ENCODE data around the gene FMOD.

The FMOD gene

GRCh38 chr1:203351037-203351625 lies at the start of gene FMOD:
Gene FMOD, minus strand, starts transcription at chr1:203351122. Its CDS starts 2,852 bp downstream, at chr1:203348270.
- FAIRE-seq (no peak), DNase-seq (ENCODE audit: insufficient read length, low spot score) (no peak)

GRCh38 chr1:203396595-203397194 lies 45.8 kb upstream of the FMOD start:
- DNase-seq (ENCODE audit: insufficient read length, low spot score) = no peak
- FAIRE-seq = no peak

GRCh38 chr1:203395751-203396150 lies 44.8 kb upstream of the FMOD start:
- no peak for FAIRE-seq
- no peak for DNase-seq (ENCODE audit: insufficient read length, low spot score)

DNA sequence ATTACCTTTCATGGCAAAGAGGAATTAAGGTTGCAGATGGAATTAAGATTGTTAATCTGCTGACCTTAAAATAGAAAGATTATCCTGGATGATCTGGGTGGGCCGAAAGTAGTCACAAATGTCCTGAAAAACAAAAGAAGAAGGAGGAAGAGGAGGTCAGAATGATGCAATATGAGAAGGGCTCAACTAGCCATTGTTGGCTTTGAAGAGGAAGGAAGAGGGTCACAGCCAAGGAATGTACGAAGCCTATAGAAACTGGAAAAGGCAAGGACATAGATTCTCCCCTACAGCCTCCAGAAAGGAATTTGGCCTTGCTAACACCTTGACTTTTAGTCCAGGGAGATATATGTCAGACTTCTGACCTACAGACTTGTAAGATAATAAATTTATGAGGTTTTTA lies 39.4 kb upstream of the FMOD start:
- FAIRE-seq (no peak), DNase-seq (ENCODE audit: insufficient read length, low spot score) (no peak)

- DNase-seq (ENCODE audit: insufficient read length, low spot score) (no peak), FAIRE-seq (no peak)
Measured at GRCh38 chr1:203388683-203389082, 37.8 kb upstream of the FMOD start.

GRCh38 chr1:203382026-203382425 lies 31.1 kb upstream of the FMOD start:
- DNase-seq (ENCODE audit: insufficient read length, low spot score) (no peak), FAIRE-seq (no peak)

DNA sequence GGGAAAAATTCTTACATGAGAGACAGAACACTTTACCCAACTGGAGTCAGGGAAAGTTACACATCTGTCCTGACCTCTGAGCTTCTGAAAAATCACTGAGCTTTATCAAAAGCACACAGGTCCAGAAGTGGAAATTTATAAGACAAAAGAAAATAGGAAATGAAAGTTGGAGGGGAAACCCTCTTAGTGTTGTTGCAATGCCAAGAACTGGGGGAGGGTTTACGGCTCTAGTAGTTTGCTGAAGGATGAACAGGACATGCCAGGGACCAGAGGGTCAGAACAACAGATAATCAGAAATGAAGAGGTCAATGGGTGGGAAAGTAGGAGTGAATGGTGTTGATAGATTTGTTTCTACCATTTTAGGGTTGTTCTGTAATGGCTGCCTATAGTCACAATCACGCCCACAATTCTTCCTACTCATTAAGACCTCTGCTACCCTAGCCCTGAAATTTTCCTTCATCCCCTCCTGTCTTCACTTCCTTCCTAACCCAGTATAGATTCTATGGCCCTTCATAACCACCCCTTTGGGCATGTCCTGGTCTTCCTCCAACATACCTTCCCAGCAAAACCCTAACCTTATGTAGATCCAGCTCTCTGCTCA lies 30.3 kb upstream of the FMOD start:
- FAIRE-seq (peak; percentile 65), DNase-seq (ENCODE audit: insufficient read length, low spot score) (no peak)

- FAIRE-seq (no peak), DNase-seq (ENCODE audit: insufficient read length, low spot score) (no peak)
Measured at GRCh38 chr1:203380420-203381150, 29.7 kb upstream of the FMOD start.

DNA sequence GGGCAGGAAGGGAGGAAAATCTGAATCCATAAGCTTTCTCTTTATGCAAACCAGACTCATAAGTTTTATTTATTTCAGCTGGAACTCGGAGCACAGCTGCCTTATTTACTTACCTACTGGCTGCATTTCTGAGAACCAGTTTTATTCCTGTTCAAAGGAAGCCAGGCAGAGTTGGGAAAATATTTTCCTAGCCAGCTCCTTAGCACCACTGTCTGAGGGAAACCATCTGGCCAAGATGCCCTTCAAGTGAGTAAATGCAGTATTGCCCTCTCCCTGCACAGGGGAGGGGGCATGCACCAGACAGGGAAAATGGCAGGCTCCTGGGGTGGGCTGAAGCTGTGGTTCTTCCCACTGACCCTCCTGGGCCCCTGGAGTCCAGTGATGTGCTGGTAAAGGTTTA lies 28.9 kb upstream of the FMOD start:
- DNase-seq (ENCODE audit: insufficient read length, low spot score) (no peak), FAIRE-seq (no peak)

GRCh38 chr1:203378556-203379245 lies 27.8 kb upstream of the FMOD start:
- DNase-seq (ENCODE audit: insufficient read length, low spot score) (no peak), FAIRE-seq (no peak)

GRCh38 chr1:203373991-203374390 lies 23.1 kb upstream of the FMOD start:
- no peak for FAIRE-seq
- no peak for DNase-seq (ENCODE audit: insufficient read length, low spot score)

- DNase-seq (ENCODE audit: insufficient read length, low spot score) (no peak), FAIRE-seq (no peak)
Measured at GRCh38 chr1:203373002-203373401, 22.1 kb upstream of the FMOD start.

- FAIRE-seq = no peak
Measured at GRCh38 chr1:203371288-203371687, 20.4 kb upstream of the FMOD start.

DNA sequence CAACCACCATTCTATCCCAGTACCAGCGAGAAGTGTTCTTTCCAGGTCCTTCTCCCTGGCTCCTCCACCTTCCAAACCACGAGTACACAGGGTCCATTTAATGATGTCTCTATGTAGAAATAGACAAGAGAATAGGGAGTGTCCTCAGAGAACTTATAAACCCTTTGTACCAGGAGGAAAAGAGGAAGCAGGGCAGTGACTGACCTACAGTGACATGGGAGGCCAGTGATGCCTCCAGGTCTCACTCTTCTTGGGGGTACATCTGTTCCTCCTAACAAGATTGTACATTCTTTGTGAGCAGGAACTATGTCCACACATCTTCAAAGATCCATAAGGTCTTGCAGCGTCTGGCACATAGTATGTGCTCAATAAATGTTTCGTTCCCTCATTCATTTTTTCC lies 18.7 kb upstream of the FMOD start:
- FAIRE-seq = no peak

More at GRCh38 chr1:203371288-203371687, 20.4 kb upstream of the FMOD start:
- no peak for DNase-seq (ENCODE audit: insufficient read length, low spot score)

DNA sequence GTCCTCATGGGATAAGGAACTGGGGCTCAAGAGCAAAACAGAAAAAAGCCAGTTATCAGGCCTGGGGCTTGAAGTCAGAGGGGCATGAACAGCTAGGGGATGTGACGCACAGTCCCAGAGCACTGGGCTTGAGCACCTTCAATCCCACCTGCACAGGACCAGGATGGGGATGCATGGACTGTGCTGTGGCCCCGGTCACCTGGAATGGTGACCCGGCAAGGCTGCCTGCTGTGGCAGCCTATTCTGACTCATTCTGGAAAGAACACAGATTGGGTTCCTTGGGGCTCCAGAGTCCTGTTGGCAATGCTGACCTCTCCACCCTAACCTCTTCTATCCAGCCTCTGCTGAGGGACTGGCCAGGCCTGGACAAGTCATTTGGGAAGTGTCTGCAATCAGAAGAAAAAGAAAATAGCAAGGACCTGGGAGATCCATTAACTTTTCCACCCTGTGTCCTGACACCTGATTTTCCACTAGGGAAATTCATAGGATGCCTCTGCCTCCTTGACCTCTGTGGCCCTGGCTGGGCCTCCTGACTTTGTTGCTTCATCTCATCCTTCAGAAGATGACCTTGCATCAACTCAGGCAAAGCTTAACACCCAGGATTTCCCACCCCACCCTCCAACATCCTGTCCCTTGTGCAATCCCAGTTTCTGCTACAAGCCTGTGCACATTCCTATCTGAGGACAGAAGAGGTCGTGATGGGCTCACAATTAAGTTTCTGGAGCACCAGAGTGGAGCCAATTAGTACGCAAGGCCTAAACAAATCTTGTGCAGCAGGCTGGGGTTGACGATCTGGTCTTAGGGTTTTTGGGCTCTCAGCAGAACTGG lies 17.9 kb upstream of the FMOD start:
- DNase-seq (ENCODE audit: insufficient read length, low spot score) (no peak), FAIRE-seq (no peak)

More for the DNA sequence above, 18.7 kb upstream of the FMOD start:
- no peak for DNase-seq (ENCODE audit: insufficient read length, low spot score)

DNA sequence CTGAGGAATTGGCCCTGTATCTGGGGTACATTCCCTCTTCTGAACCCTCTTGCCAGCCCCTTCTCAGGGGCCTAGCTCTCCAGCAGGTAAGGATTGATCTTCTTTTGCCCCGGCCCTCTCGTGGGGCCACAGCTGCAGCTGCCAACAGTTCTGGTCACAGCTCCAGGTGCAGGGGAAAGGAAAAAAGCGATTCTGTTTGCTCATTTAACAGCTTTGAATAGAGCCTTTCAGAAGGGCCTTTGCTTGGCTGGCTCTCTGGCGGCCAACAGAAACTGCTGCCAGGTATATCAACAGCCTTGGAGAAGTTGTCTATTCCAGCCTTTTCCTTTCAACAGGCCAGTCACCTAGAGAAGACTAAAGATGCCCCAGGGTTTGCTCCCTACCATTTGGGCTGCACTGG lies 16.1 kb upstream of the FMOD start:
- no peak for DNase-seq (ENCODE audit: insufficient read length, low spot score)
- no peak for FAIRE-seq

- DNase-seq (ENCODE audit: insufficient read length, low spot score) (no peak), FAIRE-seq (no peak)
Measured at GRCh38 chr1:203366476-203366875, 15.6 kb upstream of the FMOD start.

DNA sequence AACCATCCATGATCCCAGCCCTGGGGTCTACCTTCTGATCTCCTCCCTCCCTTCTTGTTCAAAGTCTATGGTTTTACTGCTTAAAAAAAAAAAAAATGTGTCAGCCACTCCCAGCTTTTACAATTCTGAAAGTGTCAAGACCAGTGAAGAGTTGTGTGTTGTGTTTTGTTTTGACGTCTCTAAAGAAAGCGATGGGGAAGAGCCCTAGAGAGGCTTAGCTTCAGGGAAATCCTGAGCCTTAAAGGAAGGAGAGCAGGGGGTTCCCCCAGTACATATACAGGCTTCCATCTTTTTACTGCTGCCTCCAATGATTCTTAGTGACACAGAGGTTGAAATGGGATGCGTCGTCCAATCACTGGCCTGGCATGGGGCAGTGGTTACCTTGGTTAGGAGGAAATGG lies 13.9 kb upstream of the FMOD start:
- DNase-seq (ENCODE audit: insufficient read length, low spot score) (no peak), FAIRE-seq (no peak)

DNA sequence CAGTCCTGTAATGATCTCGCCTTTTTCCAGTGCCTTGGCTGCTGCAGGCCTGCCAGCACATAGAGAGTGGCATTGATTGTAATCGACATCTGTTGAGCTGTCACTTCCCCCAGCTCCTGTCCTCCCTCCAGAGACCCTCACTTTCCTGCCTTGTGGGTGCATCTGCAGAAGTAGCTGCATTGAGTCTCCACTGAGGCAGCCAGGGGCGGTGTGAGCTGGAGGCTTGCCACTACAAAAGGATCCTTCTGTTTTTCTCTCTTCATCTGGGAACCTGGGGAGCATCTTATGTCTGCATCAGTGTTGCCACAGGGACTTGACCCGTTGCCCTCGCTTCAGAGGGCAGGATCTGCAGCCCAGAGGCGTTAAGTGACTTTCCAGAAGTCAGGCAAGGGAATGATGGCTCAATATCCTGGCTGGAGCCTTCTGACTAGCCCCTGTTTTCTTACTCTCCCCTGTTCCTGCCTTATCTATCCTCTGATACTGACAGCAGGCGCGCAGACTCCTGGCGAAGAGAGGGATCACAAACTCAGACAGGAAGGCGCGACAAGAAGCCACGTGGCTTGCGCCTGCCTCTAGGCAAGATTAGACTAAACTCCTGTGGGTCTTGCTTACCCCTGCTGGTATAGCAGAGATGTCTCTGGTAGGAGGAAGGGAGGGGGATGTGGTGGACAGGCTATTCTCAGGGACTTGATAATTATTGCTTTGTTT lies 13.3 kb upstream of the FMOD start:
- FAIRE-seq (no peak), DNase-seq (ENCODE audit: insufficient read length, low spot score) (no peak)

- DNase-seq (ENCODE audit: insufficient read length, low spot score) = no peak
- no peak for FAIRE-seq
Measured at GRCh38 chr1:203362720-203363025, 11.8 kb upstream of the FMOD start.
